ENCODE data around the gene DISP3.

The DISP3 gene

DNA sequence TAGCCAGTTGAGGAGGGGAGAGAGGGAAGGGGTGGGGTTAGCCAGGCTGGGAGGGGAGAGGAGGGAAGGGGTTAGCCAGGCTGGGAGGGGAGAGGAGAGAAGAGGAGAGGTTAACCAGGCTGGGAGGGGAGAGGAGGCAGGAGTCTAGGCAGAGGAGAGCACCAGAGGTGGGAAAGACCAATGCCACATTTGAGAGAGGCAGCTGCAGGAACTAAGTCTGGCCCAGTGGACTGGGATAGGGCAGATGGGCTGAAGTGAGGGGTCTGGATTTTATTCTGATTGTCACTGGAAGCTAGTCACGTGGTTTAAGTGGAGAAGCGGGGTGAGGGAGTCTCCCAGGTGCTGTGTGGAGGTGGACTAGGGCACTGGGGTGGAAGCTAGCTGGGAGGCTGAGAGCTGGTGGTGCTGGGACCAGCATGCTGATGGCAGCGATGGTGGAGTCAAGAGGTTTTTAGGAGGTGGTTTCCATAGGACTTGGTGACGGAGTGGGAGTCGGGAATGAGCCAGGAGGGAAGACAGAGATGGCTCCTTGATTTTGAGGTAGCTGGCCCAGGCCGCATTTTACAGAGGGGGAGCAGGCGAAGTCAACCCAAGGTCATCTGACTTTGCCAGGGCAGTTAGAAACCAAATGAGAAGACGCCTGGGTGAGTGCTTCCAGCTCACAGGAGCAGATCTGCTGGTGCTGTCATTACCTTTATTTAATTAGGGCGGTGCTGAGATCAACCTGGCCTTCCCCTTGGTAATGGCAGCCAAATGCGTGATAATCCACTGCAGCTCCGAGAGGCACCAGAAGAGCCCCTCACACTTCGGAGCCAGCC is 42.8 kb downstream of the DISP3 start:
- CTCF ChIA-PET, result no interaction called here
- no peak overlapping the region for H3K27ac ChIP-seq
- TF ChIP-seq, protein P1, sequence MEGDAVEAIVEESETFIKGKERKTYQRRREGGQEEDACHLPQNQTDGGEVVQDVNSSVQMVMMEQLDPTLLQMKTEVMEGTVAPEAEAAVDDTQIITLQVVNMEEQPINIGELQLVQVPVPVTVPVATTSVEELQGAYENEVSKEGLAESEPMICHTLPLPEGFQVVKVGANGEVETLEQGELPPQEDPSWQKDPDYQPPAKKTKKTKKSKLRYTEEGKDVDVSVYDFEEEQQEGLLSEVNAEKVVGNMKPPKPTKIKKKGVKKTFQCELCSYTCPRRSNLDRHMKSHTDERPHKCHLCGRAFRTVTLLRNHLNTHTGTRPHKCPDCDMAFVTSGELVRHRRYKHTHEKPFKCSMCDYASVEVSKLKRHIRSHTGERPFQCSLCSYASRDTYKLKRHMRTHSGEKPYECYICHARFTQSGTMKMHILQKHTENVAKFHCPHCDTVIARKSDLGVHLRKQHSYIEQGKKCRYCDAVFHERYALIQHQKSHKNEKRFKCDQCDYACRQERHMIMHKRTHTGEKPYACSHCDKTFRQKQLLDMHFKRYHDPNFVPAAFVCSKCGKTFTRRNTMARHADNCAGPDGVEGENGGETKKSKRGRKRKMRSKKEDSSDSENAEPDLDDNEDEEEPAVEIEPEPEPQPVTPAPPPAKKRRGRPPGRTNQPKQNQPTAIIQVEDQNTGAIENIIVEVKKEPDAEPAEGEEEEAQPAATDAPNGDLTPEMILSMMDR (conservative IDR thresholded peaks at IDR 0.05; ENCODE audit: low read depth), result no peak
- POLR2A ChIA-PET (ENCODE audit: low non-redundant PET), result no interaction called here
- no peak for DNase-seq (ENCODE audit: low spot score)

DNA sequence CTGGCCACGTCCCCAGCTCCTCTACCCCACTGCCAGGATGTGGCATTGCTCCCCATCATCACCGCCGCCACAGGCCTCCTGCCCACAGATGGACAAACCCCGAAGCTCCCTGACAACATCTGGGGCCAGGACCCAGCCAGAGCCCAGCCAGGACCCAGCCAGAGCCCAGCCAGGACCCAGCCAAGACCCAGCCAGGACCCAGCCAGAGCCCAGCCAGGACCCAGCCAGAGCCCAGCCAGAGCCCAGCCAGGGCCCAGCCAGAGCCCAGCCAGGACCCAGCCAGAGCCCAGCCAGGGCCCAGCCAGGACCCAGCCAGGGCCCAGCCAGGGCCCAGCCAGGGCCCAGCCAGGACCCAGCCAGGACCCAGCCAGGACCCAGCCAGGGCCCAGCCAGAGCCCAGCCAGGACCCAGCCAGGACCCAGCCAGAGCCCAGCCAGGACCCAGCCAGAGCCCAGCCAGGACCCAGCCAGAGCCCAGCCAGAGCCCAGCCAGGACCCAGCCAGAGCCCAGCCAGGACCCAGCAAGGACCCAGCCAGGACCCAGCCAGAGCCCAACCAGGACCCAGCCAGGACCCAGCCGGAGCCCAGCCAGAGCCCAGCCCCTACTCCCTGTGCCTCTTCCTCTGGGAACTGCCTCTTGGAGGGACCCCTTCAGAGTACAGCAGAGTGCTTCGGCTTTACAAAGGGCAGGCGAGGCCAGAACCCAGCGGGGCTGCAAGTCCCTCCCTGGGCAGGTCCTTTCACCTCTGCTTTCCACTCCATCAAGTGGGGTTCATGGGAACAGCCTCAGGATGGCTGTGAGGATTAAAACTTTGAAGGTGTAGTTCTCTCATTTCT is 43.7 kb downstream of the DISP3 start:
- TF ChIP-seq, protein P1 (conservative IDR thresholded peaks at IDR 0.05; ENCODE audit: low read depth), result no peak
- ChIA-PET POLR2A (ENCODE audit: low non-redundant PET) (no interaction called here), CTCF (no interaction called here)
- H3K27ac ChIP-seq, result no peak overlapping the region
- no peak for DNase-seq (ENCODE audit: low spot score)

DNA sequence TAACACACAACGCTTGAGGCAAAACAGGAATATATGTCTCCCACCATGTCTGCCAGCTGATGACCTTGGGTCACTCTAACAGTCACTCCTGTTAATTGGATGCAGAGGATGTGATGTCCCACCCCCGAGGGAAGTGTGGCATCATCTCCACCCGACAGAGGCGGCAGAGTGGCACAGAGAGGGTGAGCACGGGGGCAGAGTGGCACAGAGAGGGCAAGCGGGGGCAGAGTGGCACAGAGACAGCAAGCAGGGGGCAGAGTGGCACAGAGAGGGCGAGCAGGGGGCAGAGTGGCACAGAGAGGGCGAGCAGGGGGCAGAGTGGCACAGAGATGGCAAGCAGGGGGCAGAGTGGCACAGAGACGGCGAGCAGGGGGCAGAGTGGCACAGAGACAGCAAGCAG is 44.3 kb downstream of the DISP3 start:
- TF ChIP-seq, protein P1 (conservative IDR thresholded peaks at IDR 0.05; ENCODE audit: low read depth), result no peak
- CTCF ChIA-PET, result no interaction called here
- POLR2A ChIA-PET (ENCODE audit: low non-redundant PET), result no interaction called here

DNA sequence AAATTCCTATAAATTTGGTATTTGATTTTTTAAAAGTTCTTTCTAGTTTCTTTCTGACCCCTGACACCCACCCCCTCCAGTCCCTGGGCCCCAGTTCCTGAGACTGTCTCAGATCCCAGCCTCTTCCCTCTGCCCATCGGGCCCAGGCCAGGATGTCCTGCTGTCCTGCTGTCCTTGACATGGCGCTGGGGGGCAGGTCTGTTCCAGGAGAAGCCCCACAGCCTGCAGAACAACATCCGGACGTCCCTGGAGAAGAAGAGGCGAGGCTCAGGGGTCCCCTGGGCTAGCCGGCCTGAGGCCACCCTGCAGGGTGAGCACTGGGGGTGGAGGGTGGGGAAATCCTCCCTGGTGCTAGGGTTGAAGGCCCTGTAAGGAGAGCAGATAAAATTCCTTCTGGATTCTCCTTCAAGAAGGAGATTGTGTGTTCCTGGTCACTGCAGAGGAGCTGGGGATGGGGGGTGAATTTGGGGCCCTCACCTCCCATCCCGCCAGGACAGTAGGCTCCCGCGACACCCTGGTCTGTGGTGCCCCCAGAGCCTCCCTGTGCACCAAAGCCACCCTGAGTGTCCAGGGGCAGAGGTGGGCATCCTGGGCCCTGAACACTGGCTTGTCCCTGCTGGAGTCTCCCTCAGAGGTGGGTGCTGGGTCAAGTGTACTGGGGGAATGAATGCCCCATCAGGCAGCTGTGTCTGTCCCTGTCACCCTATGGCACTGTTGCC is 45.0 kb downstream of the DISP3 start:
- no peak overlapping the region for H3K27ac ChIP-seq
- ChIA-PET POLR2A (ENCODE audit: low non-redundant PET) (no interaction called here), CTCF (no interaction called here)
- DNase-seq (ENCODE audit: low spot score), result no peak
- TF ChIP-seq, protein P1 (conservative IDR thresholded peaks at IDR 0.05; ENCODE audit: low read depth), result no peak

More for the DNA sequence above, 44.3 kb downstream of the DISP3 start:
- H3K27ac ChIP-seq, result no peak overlapping the region
- no peak for DNase-seq (ENCODE audit: low spot score)

DNA sequence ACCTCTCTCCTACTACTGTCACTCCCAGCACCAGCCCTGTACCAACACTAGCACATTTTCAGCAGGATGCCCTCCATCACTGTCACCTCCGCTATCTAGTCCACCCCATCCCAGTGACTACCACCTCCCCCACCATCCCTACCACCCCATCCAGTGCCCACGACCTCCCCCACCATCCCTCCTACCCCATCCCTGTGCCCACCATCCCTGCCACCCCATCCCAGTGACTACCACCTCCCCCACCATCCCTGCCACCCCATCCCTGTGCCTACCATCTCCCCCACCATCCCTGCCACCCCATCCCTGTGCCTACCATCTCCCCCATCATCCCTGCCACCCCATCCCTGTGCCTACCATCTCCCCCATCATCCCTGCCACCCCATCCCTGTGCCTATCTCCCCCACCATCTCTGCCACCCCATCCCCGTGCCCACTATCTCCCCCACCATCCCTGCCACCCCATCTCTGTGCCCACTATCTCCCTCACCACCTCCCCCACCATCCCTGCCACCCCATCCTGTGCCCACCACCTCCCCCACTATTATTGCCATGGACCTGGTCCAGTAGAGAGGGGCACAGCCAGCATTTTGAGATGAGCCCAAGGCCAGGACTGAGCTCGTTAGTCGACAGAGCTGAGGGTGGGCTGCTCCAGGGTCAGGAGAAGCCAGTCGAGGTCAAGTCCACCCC is 45.7 kb downstream of the DISP3 start:
- ChIA-PET POLR2A (ENCODE audit: low non-redundant PET) (no interaction called here), CTCF (no interaction called here)
- TF ChIP-seq, protein P1 (conservative IDR thresholded peaks at IDR 0.05; ENCODE audit: low read depth), result no peak
- DNase-seq (ENCODE audit: low spot score), result no peak
- H3K27ac ChIP-seq, result no peak overlapping the region

DNA sequence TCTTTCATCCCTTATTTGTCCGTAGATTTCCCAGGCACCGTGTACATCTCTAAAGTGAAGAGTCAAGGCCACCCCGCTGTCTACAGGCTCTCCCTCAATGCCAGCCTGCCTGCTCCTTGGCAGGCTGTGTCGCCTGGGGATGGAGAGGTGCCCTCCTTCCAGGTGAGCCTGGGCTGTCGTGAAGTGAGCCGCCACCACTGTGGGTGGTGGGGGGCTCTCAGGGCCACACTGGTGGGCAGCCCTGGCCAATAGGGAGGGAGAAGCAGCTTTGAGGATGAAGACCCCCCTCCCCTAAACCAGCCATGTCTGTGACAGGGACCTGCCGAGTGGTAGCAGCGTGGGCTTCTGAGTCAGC is 46.2 kb downstream of the DISP3 start:
- POLR2A ChIA-PET (ENCODE audit: low non-redundant PET), result no interaction called here
- TF ChIP-seq, protein P1 (conservative IDR thresholded peaks at IDR 0.05; ENCODE audit: low read depth), result no peak
- CTCF ChIA-PET, result no interaction called here
- DNase-seq (ENCODE audit: low spot score), result no peak
- no peak overlapping the region for H3K27ac ChIP-seq
